Measurements from ENCODE around the gene GINS2.

GRCh38 chr16:85707528-85708095, 18.9 kb upstream of the GINS2 start:
- TF ChIP-seq CTCF (conservative IDR thresholded peaks at IDR 0.05; ENCODE audit: low read depth, low read length), result no peak
- no peak for TF ChIP-seq EZH2 (IDR thresholded peaks at IDR 0.05; ENCODE audit: borderline replicate concordance, low read depth, low read length, poor library complexity, severe bottlenecking)

Measured in A673 (cell line).